Mesenchymal stem cell (in vitro differentiated cells and primary cell): ENCODE results near the gene SERPINB11.
A peak's percentile ranks its signal among the peaks of the same experiment; 100 is the strongest.

ENCODE experiments used
- DNase-seq: peaks from one replicate; pipeline ENCODE4 v3.0.0-alpha.2; 2013
- H2AFZ ChIP-seq: one replicate; pipeline ENCODE4 v1.6.1; 2013; ENCODE audit warnings: low read depth, mild to moderate bottlenecking, control low read depth, inconsistent platforms, low read length, moderate library complexity
- H2AK5ac ChIP-seq: 2 replicates; pipeline ENCODE4 v1.6.1; 2013; ENCODE audit warnings: low read length, moderate library complexity, mild to moderate bottlenecking, inconsistent platforms; ENCODE audit not compliant: severe bottlenecking
- H2BK120ac ChIP-seq: one replicate; pipeline ENCODE4 v1.6.1; 2013; ENCODE audit warnings: low read depth, mild to moderate bottlenecking, inconsistent platforms, low read length, moderate library complexity
- H2BK12ac ChIP-seq, 2 experiments: one replicate each; pipeline ENCODE4 v1.6.1; 2013; ENCODE audit warnings: inconsistent platforms in 2 of 2, low read length in 2 of 2, mild to moderate bottlenecking in 2 of 2, moderate library complexity in 2 of 2, control low read depth in 1 of 2
- H2BK15ac ChIP-seq: one replicate; pipeline ENCODE4 v1.6.1; 2013; ENCODE audit warnings: mild to moderate bottlenecking, low read depth, inconsistent platforms; ENCODE audit not compliant: poor library complexity, severe bottlenecking
- H2BK5ac ChIP-seq: 2 replicates; pipeline ENCODE4 v1.6.1; 2013; ENCODE audit warnings: low read depth, mild to moderate bottlenecking, low read length, control low read depth, inconsistent platforms; ENCODE audit not compliant: poor library complexity, severe bottlenecking
- H3K14ac ChIP-seq, 2 experiments: one replicate each; pipeline ENCODE4 v1.6.1; 2013; ENCODE audit warnings: inconsistent platforms in 2 of 2, low read length in 2 of 2, control low read depth in 1 of 2, mild to moderate bottlenecking in 1 of 2, moderate library complexity in 1 of 2
- H3K18ac ChIP-seq, 2 experiments: one replicate each; pipeline ENCODE4 v1.6.1; 2013; ENCODE audit warnings: inconsistent platforms in 2 of 2, low read length in 2 of 2, control low read depth in 1 of 2, low read depth in 1 of 2, mild to moderate bottlenecking in 1 of 2
- H3K23ac ChIP-seq, 2 experiments: one replicate each; pipeline ENCODE4 v1.6.1; 2013; ENCODE audit warnings: inconsistent platforms in 2 of 2, low read length in 2 of 2, mild to moderate bottlenecking in 2 of 2, moderate library complexity in 2 of 2, control low read depth in 1 of 2
- H3K27ac ChIP-seq: 2 replicates; pipeline ENCODE4 v1.5.1; 2013; ENCODE audit warnings: mild to moderate bottlenecking, moderate library complexity, low read length, control low read depth, inconsistent platforms; ENCODE audit not compliant: poor library complexity, severe bottlenecking
- H3K27me3 ChIP-seq, 2 experiments: 2 replicates each; pipeline versions ENCODE4 v1.6.1 to v1.7.0; 2013; ENCODE audit warnings: low read length in 2 of 2, mild to moderate bottlenecking in 2 of 2, moderate library complexity in 2 of 2, control low read depth in 1 of 2, inconsistent platforms in 1 of 2; ENCODE audit not compliant: control insufficient read depth in 1 of 2, insufficient read depth in 1 of 2
- H3K36me3 ChIP-seq, 2 experiments: 2 replicates each; pipeline versions ENCODE4 v1.6.1 to v1.7.0; 2013; ENCODE audit warnings: low read length in 2 of 2, control low read depth in 1 of 2, inconsistent platforms in 1 of 2, low read depth in 1 of 2, mild to moderate bottlenecking in 1 of 2; ENCODE audit not compliant: insufficient read depth in 2 of 2, control insufficient read depth in 1 of 2
- H3K4ac ChIP-seq, 2 experiments: one replicate each; pipeline ENCODE4 v1.6.1; 2013; ENCODE audit warnings: inconsistent platforms in 2 of 2, low read length in 2 of 2, mild to moderate bottlenecking in 2 of 2, moderate library complexity in 2 of 2, control low read depth in 1 of 2, low read depth in 1 of 2
- H3K4me1 ChIP-seq: 2 replicates; pipeline ENCODE4 v1.6.1; 2013; ENCODE audit warnings: low read depth, low read length, control low read depth; ENCODE audit not compliant: control insufficient read depth, insufficient read depth
- H3K4me2 ChIP-seq: 2 replicates; pipeline ENCODE4 v1.6.1; 2013; ENCODE audit warnings: low read length, mild to moderate bottlenecking, inconsistent platforms; ENCODE audit not compliant: poor library complexity, severe bottlenecking
- H3K4me3 ChIP-seq, 2 experiments: 2 replicates each; pipeline versions ENCODE4 v1.5.1 to v1.7.0; 2013; ENCODE audit warnings: low read length in 2 of 2, mild to moderate bottlenecking in 2 of 2, control low read depth in 1 of 2, low read depth in 1 of 2; ENCODE audit not compliant: insufficient read depth in 1 of 2
- H3K79me1 ChIP-seq: replicated peaks from 2 replicates; pipeline ENCODE4 v1.6.1; 2013; ENCODE audit warnings: mild to moderate bottlenecking, control low read depth, low read length, inconsistent platforms; ENCODE audit not compliant: poor library complexity, severe bottlenecking
- H3K9ac ChIP-seq: 2 replicates; pipeline ENCODE4 v1.7.0; 2013; ENCODE audit warnings: mild to moderate bottlenecking, low read length, moderate library complexity
- H3K9me3 ChIP-seq: 2 replicates; pipeline ENCODE4 v1.7.0; 2013; ENCODE audit warnings: mild to moderate bottlenecking, low read length; ENCODE audit not compliant: control insufficient read depth
- H4K8ac ChIP-seq: one replicate; pipeline ENCODE4 v1.6.1; 2013; ENCODE audit warnings: inconsistent platforms, mild to moderate bottlenecking, low read length, moderate library complexity
- H4K91ac ChIP-seq: one replicate; pipeline ENCODE4 v1.6.1; 2013; ENCODE audit warnings: mild to moderate bottlenecking, low read length, inconsistent platforms
- whole genome bisulfite sequencing: methylation state at CpG from one replicate; pipeline ENCODE4 v1.1.7; 2013; ENCODE audit warnings: mixed read lengths; 5-methylcytosine and 5-hydroxymethylcytosine counted together

Gene SERPINB11

DNA sequence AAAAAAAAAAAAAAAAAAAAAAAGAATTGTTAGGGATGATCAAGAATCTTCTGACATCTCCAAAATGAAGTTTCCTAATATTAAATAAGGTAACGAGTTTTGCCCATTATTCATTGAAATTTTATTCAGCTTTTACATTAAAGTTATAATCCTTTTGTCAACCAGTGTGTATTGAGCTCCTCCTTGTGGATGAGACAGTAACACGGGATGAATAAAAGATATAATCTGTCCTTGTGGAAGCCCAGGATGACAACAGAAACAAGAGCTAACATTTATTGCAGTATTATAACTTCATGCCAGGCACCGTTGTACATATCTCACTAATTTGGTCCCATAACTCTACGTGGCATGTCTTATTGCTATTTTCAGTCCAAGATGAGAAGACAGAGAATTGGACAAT lies 39.0 kb downstream of the SERPINB11 start:
- Histone ChIP-seq H3K36me3 (no peaks in the 10 kb centered on the region), H3K14ac (no peak overlapping the region), H4K8ac (no peak overlapping the region), H4K91ac (no peak overlapping the region), H3K4me1 (no peaks in the 10 kb centered on the region), H3K23ac (no peak overlapping the region), H3K4me3 (no peak overlapping the region), H2BK5ac (no peak overlapping the region), H3K18ac (no peak overlapping the region), H3K9ac (no peak overlapping the region), H3K4ac (no peak overlapping the region), H3K27me3 (peaks cover 0 to 3% of the 10 kb centered on the region in 2 experiments), H3K4me2 (no peak overlapping the region), H2BK15ac (no peak overlapping the region), H3K27ac (no peak overlapping the region), H2AFZ (no peak overlapping the region), H3K9me3 (no peaks in the 10 kb centered on the region), H2BK120ac (no peak overlapping the region), H2BK12ac (no peak overlapping the region), H3K79me1 (no peaks in the 10 kb centered on the region), H2AK5ac (no peak overlapping the region)
- WGBS = 74% methylated on average over 3 of the region's 4 CpGs
- DNase-seq = peak; percentile 12

DNA sequence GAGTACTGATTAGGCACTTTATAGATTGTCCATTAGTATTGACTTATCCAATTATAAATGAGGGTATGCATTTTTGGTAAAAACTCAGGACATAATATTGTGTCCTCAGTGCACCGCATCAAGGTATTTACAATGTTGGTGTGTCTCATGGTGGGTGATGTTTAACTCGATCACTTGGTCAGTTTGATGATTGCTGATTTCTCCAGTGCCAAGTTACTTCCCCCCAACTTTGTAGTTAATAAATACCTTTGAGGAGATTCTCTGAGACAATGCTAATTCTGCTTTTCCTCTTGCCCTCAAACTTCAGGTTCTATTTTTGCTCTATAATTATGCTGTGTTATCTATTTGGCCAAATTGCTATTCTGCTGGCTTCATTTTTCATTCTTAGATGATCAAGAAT lies 44.2 kb downstream of the SERPINB11 start:
- Histone ChIP-seq H3K14ac (no peak overlapping the region), H3K18ac (no peak overlapping the region), H3K9ac (no peak overlapping the region), H3K4me1 (no peaks in the 10 kb centered on the region), H2BK15ac (no peak overlapping the region), H2BK12ac (no peak overlapping the region), H2AK5ac (no peak overlapping the region), H3K9me3 (no peaks in the 10 kb centered on the region), H4K91ac (no peak overlapping the region), H2AFZ (no peak overlapping the region), H3K4me2 (no peak overlapping the region), H3K4ac (no peak overlapping the region), H3K27me3 (no peaks in the 10 kb centered on the region), H4K8ac (no peak overlapping the region), H2BK120ac (no peak overlapping the region), H3K79me1 (no peaks in the 10 kb centered on the region), H3K27ac (no peak overlapping the region), H2BK5ac (no peak overlapping the region), H3K23ac (no peak overlapping the region), H3K36me3 (no peaks in the 10 kb centered on the region), H3K4me3 (no peak overlapping the region)
- no peak for DNase-seq
- WGBS = 90% methylated on average over 2 of the region's 2 CpGs

DNA sequence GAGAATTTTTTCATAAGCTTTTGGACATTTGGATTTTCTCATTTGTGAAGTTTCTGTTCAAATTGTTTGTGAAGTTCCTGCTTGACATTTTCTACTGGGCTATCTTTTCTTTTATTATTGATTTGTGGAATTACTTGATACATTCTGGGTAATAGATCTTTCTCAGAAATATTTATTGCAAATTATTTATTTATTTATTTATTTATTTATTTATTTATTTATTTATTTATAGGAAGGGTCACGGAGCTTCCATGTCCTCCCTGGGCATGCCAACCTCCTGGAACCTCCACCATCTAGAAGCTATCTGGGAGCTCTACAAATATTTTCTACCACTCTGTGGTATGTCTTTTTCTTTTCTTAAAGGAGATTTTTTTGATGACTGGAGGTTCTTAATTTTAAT lies 46.7 kb downstream of the SERPINB11 start:
- Histone ChIP-seq H3K36me3 (no peaks in the 10 kb centered on the region), H3K27ac (no peak overlapping the region), H3K27me3 (no peaks in the 10 kb centered on the region), H3K23ac (no peak overlapping the region), H2BK15ac (no peak overlapping the region), H2BK12ac (no peak overlapping the region), H2AK5ac (no peak overlapping the region), H3K4me1 (no peaks in the 10 kb centered on the region), H4K8ac (no peak overlapping the region), H3K18ac (no peak overlapping the region), H3K4ac (no peak overlapping the region), H3K14ac (no peak overlapping the region), H2AFZ (no peak overlapping the region), H3K4me3 (no peak overlapping the region), H3K9ac (no peak overlapping the region), H3K79me1 (no peaks in the 10 kb centered on the region), H3K4me2 (no peak overlapping the region), H4K91ac (no peak overlapping the region), H2BK5ac (no peak overlapping the region), H3K9me3 (no peaks in the 10 kb centered on the region), H2BK120ac (no peak overlapping the region)
- no CpG with 5 or more reads among the region's 1 CpG for WGBS
- no peak for DNase-seq

DNA sequence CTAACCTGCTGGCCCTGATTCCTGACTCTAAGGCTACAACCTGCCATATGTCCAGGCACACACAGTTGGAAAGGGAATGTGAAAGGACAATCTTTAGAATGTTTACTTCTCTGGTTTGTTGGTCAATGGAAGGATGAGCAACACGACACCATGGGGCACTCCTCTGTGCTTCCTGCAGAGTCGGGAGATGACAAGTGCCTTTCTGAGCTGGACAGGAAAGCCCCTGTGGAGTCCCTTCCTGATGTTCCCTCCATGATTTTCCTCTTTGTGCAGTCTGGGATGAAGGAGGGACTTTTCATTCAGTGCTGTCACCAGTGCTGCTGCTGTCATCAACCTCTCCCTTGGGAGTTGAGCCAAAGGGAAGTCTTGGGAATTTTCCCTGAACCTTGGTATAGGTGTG lies 49.9 kb downstream of the SERPINB11 start:
- no peaks in the 10 kb centered on the region for H3K36me3 ChIP-seq
- H2AFZ ChIP-seq = no peak overlapping the region
- no peak overlapping the region for H3K23ac ChIP-seq
- no peaks in the 10 kb centered on the region for H3K4me1 ChIP-seq
- H2BK120ac ChIP-seq = no peak overlapping the region
- no peak overlapping the region for H3K4ac ChIP-seq
- H4K91ac ChIP-seq = no peak overlapping the region
- H3K27me3 ChIP-seq = no peaks in the 10 kb centered on the region
- no peak overlapping the region for H2BK12ac ChIP-seq
- WGBS = 60% methylated on average over 2 of the region's 2 CpGs
- no peak overlapping the region for H3K27ac ChIP-seq
- no peak overlapping the region for H4K8ac ChIP-seq
- no peaks in the 10 kb centered on the region for H3K79me1 ChIP-seq
- H3K18ac ChIP-seq = no peak overlapping the region
- H3K9me3 ChIP-seq = no peaks in the 10 kb centered on the region
- H3K4me3 ChIP-seq = no peak overlapping the region
- no peak overlapping the region for H2BK5ac ChIP-seq
- no peak overlapping the region for H2AK5ac ChIP-seq
- H2BK15ac ChIP-seq = no peak overlapping the region
- H3K14ac ChIP-seq = no peak overlapping the region
- H3K4me2 ChIP-seq = no peak overlapping the region
- H3K9ac ChIP-seq = no peak overlapping the region
- no peak for DNase-seq
